HuH-7.5 (cell line): Measurements from ENCODE around the gene MAML2.

Experiments used
- DNase-seq: peaks from one replicate; pipeline ENCODE4 v3.0.0; 2011; ENCODE audit warnings: low spot score

Gene MAML2

GRCh38 chr11:96067160-96067559 lies 275.8 kb downstream of the MAML2 start:
- no peak for DNase-seq

- no peak for DNase-seq
Observed at GRCh38 chr11:96065379-96065778, 277.6 kb downstream of the MAML2 start.

DNA sequence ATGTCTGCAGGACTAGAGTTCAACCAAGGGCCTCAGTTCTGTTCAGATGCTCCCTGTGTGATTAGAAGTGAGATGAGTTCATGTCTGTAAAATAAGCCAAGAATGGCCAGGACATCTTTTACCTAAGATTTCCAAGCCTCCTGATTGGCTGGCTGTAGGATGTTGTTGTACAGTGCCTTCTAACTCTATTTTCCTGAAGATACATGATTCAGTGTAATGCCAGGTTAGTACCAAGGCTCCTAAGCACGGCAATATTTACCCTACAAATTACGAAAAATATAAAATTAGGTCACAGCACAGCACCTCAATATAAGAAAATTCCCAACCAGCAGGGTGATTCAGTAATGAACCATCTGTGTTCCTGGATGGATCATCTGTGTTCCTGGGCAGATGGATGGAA lies 279.1 kb downstream of the MAML2 start:
- DNase-seq, result no peak

DNA sequence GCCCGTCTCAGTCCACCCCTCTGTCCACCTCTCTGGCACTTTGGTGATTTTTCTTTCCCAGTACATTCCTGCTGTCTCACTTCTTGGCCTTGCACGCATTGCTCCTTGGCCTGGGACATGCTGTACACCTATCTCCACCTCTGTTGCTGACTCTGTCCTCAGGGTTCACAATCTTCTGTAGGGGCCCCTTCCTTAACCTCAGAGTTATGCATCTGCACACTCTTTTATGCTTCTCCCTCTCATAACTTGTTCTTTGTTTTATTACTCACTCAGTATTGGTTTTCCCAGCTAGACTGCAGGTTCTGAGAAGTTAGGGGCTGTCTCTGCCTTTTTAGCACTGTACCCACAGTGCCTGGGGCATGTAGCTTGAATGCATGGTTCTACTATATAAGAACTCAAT lies 279.9 kb downstream of the MAML2 start:
- no peak for DNase-seq

- no peak for DNase-seq
Observed at GRCh38 chr11:96062134-96062533, 280.9 kb downstream of the MAML2 start.

GRCh38 chr11:96061730-96062129 lies 281.3 kb downstream of the MAML2 start:
- no peak for DNase-seq

- DNase-seq, result no peak
Observed at GRCh38 chr11:96061069-96061468, 281.9 kb downstream of the MAML2 start.

DNA sequence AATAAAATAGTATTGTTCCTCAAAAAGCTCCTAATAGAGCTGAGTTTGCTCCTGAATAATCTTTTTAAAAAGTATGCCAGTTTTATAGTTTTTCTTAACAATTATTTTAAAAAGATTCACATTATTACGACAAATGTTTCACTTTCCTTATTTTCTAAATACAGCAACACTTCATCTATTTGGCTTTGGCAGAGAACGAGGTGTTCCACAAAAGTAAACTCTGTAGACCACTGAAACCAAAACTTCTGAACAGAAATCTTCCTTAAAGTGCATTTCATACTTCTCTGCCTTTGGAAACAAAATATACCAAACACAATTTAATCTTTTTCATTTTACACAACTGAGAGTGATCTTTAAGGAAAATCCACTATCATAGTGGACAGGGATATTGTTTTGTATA lies 285.5 kb downstream of the MAML2 start:
- DNase-seq, result no peak

DNA sequence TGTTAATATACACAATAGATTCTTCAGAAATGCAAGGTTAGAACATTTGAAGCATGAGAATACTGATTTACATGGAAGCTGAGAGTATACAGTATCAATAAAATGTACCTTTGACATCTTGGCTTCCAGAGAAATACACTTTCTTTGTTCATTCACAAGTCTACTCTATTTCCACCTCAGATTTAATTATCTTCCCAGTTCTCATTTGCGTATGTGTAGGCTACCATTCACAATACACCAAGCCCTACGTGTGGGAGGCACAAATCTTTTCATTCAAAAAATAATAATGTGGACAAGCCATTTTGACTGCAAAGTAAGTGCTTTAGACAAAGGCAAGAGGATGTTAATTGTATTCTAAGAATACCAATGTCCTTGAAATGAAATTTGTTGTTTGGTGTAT lies 286.4 kb downstream of the MAML2 start:
- no peak for DNase-seq

GRCh38 chr11:96055706-96056387 lies 287.1 kb downstream of the MAML2 start:
- no peak for DNase-seq

DNA sequence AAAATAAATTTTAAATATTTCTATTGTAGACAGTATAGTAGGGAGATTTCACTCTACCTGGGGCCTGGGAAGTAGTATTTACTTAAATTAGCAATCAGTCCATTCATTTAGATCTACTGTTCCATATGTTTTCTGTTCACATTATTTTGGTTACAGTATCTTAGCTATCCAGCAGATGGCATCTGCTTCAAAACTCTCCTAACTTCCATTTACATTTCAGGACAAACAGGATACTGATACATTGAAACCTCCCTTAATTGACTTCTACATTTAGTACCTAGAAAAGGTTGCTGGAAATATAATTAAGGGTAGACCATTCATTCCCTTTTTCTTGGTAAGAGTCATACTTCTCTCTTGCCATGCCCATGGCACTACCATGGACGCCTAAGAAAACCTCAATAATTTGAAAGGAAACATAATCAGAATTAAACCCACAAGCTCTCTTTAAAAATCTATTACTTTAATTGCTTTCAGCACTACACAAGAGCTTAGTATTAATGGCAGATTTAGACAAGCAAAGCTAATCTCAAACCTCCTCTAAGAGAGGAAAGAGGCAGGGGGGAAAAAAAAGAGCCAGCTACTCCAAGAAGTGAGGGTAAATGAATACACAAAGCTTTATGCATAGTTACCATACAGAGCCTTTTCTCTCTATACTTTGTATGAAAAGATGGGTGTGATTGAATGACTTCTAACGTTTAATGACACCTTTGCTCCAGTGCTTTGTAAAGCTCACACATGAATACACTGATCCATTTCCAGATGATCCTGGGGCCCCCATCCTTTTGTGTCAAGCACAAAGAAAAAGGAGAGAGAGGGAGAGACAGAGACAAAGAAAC lies 287.9 kb downstream of the MAML2 start:
- no peak for DNase-seq

DNA sequence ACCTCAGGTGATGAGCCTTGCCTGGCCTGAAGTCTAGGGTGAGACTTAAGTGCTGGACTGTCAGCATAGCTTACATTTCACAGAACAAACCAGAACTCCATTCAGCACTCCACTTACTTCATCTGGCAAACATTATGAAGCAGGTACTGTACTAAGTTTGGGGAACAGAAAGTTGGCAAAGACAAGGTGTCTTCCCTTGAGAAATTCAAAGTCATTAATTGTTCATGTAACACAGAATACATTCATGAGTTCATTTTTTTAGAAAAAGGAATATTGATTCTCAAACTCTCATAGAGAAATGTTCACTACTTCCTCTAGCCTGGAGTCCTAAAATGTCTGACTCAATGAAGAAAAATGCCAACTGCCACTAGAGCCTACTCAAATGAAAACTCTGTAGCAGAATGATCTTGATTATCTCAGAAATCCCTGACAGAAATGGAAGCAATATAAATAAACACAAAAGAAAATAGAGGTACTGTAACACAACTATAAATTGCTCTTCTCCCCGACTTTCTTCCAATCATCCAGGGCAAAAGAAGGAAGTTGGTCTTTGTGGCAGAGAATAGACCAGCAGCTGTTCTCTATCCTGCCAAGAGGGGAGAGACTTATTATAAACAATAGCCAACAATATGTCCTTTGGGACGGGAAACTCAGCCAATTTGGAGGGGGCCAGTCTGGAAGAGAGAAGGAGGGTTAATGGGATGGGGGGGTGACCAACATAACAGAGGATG lies 289.9 kb downstream of the MAML2 start:
- no peak for DNase-seq

GRCh38 chr11:96051820-96052219 lies 291.2 kb downstream of the MAML2 start:
- DNase-seq, result no peak

- no peak for DNase-seq
Observed at GRCh38 chr11:96050435-96051182, 292.4 kb downstream of the MAML2 start.

GRCh38 chr11:96049426-96049825 lies 293.6 kb downstream of the MAML2 start:
- DNase-seq, result no peak

- no peak for DNase-seq
Observed at GRCh38 chr11:96045622-96046456, 297.2 kb downstream of the MAML2 start.

GRCh38 chr11:96044747-96045146 lies 298.2 kb downstream of the MAML2 start:
- no peak for DNase-seq

DNA sequence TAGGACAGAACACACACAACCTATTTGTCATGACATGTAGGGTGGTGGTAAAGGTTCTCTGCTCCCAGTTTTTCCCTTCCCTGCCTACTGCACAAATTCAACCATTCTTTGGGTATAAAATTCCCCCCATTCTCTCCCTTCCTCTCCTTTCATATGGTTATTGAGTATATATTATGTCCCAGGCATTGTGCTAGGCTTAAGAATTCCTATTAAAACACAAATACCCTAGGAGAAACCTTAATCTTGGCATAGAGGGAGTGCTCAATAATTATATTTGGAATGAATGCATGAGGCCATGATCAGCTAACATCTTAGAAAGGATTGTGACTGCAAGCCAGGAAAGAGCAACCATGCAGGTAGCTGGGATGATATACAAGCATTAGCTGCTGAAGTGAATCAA lies 298.7 kb downstream of the MAML2 start:
- no peak for DNase-seq

DNA sequence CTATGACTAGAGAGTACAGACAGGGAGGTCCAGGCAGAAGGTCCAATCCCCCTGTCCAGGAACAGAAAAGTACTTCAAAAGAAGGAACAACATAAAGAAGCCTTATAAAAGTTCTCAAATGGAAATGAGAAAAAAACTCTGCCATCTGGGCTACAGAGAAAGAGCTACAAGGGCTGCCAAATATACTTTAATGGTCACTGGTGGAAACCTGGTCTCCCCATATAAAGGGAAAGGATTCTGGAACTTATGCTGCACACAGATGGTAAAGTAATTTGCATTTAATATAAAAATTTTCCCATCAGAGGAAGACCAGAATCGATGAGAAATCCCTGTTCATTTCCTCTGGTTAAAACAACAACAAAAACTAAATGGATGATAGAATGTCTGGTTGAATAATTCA lies 299.7 kb downstream of the MAML2 start:
- DNase-seq, result no peak

DNA sequence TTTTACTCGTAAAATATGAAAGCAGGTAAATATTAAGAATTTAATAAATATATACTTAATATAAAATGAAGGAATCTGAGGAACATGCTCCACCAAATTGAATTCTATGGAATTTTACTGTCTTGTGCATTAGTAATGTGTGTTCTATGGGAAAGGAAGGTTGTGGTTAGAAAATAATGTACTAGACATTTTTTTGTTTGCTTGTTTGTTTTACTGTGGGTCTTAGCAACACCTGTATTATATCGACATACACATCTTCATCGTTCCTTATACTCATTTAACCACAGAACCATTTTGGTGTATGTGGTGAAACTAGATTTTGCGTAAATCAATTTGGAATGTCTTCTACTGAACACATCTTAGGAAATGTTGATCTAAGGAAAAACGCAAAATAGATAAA lies 304.9 kb downstream of the MAML2 start:
- DNase-seq, result no peak

- no peak for DNase-seq
Observed at GRCh38 chr11:96037405-96037949, 305.5 kb downstream of the MAML2 start.
